ENCODE results near the gene SLC37A4. TPM values are rescaled to one million over a fixed set of nuclear protein-coding genes. Genes with fewer than 3 reads are reported as not detected.

Gene SLC37A4
- total RNA-seq, 1 experiment from 2014 or later, result 54.5 TPM

DNA sequence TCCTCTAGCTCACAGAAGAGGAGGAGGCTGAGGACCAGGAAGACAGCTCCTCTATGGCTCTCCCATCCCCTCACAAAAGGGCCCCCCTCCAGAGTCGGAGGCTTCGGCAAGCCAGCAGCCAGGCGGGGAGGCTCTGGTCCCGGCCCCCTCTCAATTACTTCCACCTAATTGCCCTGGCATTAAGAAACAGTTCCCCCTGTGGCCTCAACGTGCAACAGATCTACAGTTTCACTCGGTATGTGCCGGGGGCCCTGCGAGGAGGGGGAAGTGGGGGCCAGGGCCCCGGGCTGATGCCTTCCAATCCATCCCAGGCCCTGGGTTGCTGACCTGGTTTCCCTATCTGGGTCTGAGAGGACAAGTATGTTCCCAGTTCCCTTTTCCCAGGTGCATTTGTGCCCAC lies 51.2 kb downstream of the SLC37A4 start (continued):
- no peak for TF ChIP-seq ZNF396 (CRISPR knock-in tag; IDR thresholded peaks at IDR 0.05; ENCODE audit: borderline replicate concordance)
- TF ChIP-seq STAT6 (CRISPR knock-in tag; conservative IDR thresholded peaks at IDR 0.05; ENCODE audit: low read depth), result no peak
- TF ChIP-seq CREB1 (CRISPR knock-in tag; IDR thresholded peaks at IDR 0.05), result no peak
- TF ChIP-seq NR2C2 (CRISPR knock-in tag; IDR thresholded peaks at IDR 0.05), result no peak
- no peak for TF ChIP-seq ATF3 (CRISPR knock-in tag; conservative IDR thresholded peaks at IDR 0.05)
- TF ChIP-seq TEAD1 (CRISPR knock-in tag; IDR thresholded peaks at IDR 0.05), result no peak
- TF ChIP-seq FOXK1 (CRISPR knock-in tag; IDR thresholded peaks at IDR 0.05), result no peak
- TF ChIP-seq ZNF263 (CRISPR knock-in tag; IDR thresholded peaks at IDR 0.05; ENCODE audit: low read depth), result no peak

GRCh38 chr11:118975771-118976709 lies 54.6 kb downstream of the SLC37A4 start:
- DNase-seq (ENCODE audit: low spot score), result no peak
- Mint-ChIP-seq H3K4me3 (no peak overlapping the region), H3K36me3 (no peaks in the 10 kb centered on the region), H3K27me3 (ENCODE audit: low read depth) (peaks cover 8% of the 10 kb centered on the region), H3K4me1 (peaks cover 12% of the 10 kb centered on the region), H3K9me3 (no peaks in the 10 kb centered on the region), H3K27ac (no peak overlapping the region)
- POLR2A ChIA-PET, result no interaction called here
- ATAC-seq, result no peak
- CTCF ChIA-PET, result no interaction called here
- TF ChIP-seq E2F1 (CRISPR knock-in tag; IDR thresholded peaks at IDR 0.05), result no peak
- TF ChIP-seq NFATC4 (CRISPR knock-in tag; IDR thresholded peaks at IDR 0.05), result no peak
- no peak for TF ChIP-seq ZBTB43 (CRISPR knock-in tag; IDR thresholded peaks at IDR 0.05)
- no peak for TF ChIP-seq GABPB1 (CRISPR knock-in tag; IDR thresholded peaks at IDR 0.05)
- TF ChIP-seq ZNF671 (CRISPR knock-in tag; IDR thresholded peaks at IDR 0.05), result no peak
- TF ChIP-seq FOXJ3 (CRISPR knock-in tag; IDR thresholded peaks at IDR 0.05; ENCODE audit: borderline replicate concordance), result no peak
- no peak for TF ChIP-seq TEAD1 (CRISPR knock-in tag; IDR thresholded peaks at IDR 0.05)
- TF ChIP-seq SMAD4 (CRISPR knock-in tag; IDR thresholded peaks at IDR 0.05), result no peak
- no peak for TF ChIP-seq CREB1 (CRISPR knock-in tag; IDR thresholded peaks at IDR 0.05)
- TF ChIP-seq NFYB (CRISPR knock-in tag; conservative IDR thresholded peaks at IDR 0.05; ENCODE audit: low read depth), result no peak
- TF ChIP-seq, protein P1, sequence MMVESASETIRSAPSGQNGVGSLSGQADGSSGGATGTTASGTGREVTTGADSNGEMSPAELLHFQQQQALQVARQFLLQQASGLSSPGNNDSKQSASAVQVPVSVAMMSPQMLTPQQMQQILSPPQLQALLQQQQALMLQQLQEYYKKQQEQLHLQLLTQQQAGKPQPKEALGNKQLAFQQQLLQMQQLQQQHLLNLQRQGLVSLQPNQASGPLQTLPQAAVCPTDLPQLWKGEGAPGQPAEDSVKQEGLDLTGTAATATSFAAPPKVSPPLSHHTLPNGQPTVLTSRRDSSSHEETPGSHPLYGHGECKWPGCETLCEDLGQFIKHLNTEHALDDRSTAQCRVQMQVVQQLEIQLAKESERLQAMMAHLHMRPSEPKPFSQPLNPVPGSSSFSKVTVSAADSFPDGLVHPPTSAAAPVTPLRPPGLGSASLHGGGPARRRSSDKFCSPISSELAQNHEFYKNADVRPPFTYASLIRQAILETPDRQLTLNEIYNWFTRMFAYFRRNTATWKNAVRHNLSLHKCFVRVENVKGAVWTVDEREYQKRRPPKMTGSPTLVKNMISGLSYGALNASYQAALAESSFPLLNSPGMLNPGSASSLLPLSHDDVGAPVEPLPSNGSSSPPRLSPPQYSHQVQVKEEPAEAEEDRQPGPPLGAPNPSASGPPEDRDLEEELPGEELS (CRISPR knock-in tag; IDR thresholded peaks at IDR 0.05), result no peak
- no peak for TF ChIP-seq AFF4 (CRISPR knock-in tag; IDR thresholded peaks at IDR 0.05; ENCODE audit: borderline replicate concordance)
- no peak for TF ChIP-seq TCF7 (CRISPR knock-in tag; IDR thresholded peaks at IDR 0.05; ENCODE audit: low read depth)
- TF ChIP-seq SP1 (CRISPR knock-in tag; conservative IDR thresholded peaks at IDR 0.05), result no peak
- TF ChIP-seq HMGXB4 (CRISPR knock-in tag; IDR thresholded peaks at IDR 0.05), result no peak
